HL-60 (cell line): Measurements from ENCODE around the gene EXOC3L2.

Source experiments
- TF ChIP-seq, protein P1 (sequence below): IDR thresholded peaks from 2 replicates; pipeline ENCODE4 v1.6.1; 2012; ENCODE audit warnings: low read depth; ENCODE audit not compliant: insufficient replicate concordance
- TF ChIP-seq, protein P2 (sequence below): IDR thresholded peaks from one replicate; pipeline ENCODE4 v1.5.1; 2011; ENCODE audit warnings: low read length, control low read depth, inconsistent platforms; ENCODE audit not compliant: insufficient read depth

DNA sequence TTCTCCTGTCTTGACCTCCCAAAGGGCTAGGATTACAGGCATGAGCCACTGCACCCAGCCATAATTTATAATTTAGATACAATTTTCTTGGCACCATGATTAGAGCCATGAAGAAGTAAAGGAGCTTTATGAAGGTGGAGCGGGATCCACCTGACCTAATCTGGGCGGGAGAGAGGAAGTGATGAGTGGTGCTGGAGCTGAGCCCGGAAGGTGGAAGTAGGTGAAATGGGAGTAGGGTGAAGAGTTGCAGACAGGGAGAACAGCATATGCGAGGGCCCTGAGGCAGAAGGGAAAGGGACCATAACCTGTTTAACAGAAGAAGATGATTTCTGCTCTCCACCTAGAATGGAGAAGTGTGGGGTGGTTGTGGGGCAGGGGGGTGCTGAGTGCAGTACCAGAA, 62.4 kb downstream of the EXOC3L2 start:
- TF ChIP-seq, protein P1, sequence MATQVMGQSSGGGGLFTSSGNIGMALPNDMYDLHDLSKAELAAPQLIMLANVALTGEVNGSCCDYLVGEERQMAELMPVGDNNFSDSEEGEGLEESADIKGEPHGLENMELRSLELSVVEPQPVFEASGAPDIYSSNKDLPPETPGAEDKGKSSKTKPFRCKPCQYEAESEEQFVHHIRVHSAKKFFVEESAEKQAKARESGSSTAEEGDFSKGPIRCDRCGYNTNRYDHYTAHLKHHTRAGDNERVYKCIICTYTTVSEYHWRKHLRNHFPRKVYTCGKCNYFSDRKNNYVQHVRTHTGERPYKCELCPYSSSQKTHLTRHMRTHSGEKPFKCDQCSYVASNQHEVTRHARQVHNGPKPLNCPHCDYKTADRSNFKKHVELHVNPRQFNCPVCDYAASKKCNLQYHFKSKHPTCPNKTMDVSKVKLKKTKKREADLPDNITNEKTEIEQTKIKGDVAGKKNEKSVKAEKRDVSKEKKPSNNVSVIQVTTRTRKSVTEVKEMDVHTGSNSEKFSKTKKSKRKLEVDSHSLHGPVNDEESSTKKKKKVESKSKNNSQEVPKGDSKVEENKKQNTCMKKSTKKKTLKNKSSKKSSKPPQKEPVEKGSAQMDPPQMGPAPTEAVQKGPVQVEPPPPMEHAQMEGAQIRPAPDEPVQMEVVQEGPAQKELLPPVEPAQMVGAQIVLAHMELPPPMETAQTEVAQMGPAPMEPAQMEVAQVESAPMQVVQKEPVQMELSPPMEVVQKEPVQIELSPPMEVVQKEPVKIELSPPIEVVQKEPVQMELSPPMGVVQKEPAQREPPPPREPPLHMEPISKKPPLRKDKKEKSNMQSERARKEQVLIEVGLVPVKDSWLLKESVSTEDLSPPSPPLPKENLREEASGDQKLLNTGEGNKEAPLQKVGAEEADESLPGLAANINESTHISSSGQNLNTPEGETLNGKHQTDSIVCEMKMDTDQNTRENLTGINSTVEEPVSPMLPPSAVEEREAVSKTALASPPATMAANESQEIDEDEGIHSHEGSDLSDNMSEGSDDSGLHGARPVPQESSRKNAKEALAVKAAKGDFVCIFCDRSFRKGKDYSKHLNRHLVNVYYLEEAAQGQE: no peak
- TF ChIP-seq, protein P2, sequence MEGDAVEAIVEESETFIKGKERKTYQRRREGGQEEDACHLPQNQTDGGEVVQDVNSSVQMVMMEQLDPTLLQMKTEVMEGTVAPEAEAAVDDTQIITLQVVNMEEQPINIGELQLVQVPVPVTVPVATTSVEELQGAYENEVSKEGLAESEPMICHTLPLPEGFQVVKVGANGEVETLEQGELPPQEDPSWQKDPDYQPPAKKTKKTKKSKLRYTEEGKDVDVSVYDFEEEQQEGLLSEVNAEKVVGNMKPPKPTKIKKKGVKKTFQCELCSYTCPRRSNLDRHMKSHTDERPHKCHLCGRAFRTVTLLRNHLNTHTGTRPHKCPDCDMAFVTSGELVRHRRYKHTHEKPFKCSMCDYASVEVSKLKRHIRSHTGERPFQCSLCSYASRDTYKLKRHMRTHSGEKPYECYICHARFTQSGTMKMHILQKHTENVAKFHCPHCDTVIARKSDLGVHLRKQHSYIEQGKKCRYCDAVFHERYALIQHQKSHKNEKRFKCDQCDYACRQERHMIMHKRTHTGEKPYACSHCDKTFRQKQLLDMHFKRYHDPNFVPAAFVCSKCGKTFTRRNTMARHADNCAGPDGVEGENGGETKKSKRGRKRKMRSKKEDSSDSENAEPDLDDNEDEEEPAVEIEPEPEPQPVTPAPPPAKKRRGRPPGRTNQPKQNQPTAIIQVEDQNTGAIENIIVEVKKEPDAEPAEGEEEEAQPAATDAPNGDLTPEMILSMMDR: no peak
